SU-DHL-6 (cell line): ENCODE measurements around the gene DGUOK.

Experiments used
- CTCF ChIP-seq: fragments of 200-600 bp; sonication (generic); IDR thresholded peaks from one replicate; pipeline ENCODE4 v1.5.1; 2017; ENCODE audit warnings: antibody characterized with exemption, mild to moderate bottlenecking, low read length, moderate library complexity; ENCODE audit not compliant: insufficient read depth, poor library complexity, severe bottlenecking
- EZH2phosphoT487 ChIP-seq: fragments of 200-600 bp; sonication (generic), shearing (Covaris generic); conservative IDR thresholded peaks from 2 replicates; pipeline ENCODE4 v1.6.1; 2018; ENCODE audit warnings: mild to moderate bottlenecking, antibody characterized with exemption, low read length, moderate library complexity, mixed read lengths

GRCh38 chr2:73902284-73902683 is 24.4 kb upstream of the DGUOK start:
- TF ChIP-seq CTCF (no peak), EZH2phosphoT487 (no peak)
